GM12874 (cell line): ENCODE measurements around the gene ISY1.

Experiments
- CTCF ChIP-seq: IDR thresholded peaks from 2 replicates; pipeline ENCODE4 v1.5.1; 2011; ENCODE audit warnings: low read depth, mild to moderate bottlenecking, control low read depth, low read length, moderate library complexity; ENCODE audit not compliant: insufficient read depth

The ISY1 gene

GRCh38 chr3:129126726-129127280, 34.1 kb downstream of the ISY1 start:
- no peak for TF ChIP-seq CTCF

- TF ChIP-seq CTCF: no peak
Observed at GRCh38 chr3:129123314-129124060, 37.4 kb downstream of the ISY1 start.

- no peak for TF ChIP-seq CTCF
Observed at GRCh38 chr3:129122412-129123011, 38.4 kb downstream of the ISY1 start.

GRCh38 chr3:129121792-129122411, 39.0 kb downstream of the ISY1 start, which contains the start of gene RAB43:
Gene RAB43 (minus strand): TSS chr3:129121804. CDS start chr3:129121489, 315 bp downstream.
- no peak for TF ChIP-seq CTCF

GRCh38 chr3:129121016-129121791, 39.7 kb downstream of the ISY1 start:
- TF ChIP-seq CTCF: no peak

- TF ChIP-seq CTCF: no peak
Observed at GRCh38 chr3:129120254-129121004, 40.4 kb downstream of the ISY1 start.
